ENCODE measurements around the gene TMPRSS6. TPM values are rescaled to one million over a fixed set of nuclear protein-coding genes. Genes with fewer than 3 reads are reported as not detected.

Gene TMPRSS6
- total and polyA plus RNA-seq, 2 donors from 2014 or later, result 1.4 TPM; not detected in 1

DNA sequence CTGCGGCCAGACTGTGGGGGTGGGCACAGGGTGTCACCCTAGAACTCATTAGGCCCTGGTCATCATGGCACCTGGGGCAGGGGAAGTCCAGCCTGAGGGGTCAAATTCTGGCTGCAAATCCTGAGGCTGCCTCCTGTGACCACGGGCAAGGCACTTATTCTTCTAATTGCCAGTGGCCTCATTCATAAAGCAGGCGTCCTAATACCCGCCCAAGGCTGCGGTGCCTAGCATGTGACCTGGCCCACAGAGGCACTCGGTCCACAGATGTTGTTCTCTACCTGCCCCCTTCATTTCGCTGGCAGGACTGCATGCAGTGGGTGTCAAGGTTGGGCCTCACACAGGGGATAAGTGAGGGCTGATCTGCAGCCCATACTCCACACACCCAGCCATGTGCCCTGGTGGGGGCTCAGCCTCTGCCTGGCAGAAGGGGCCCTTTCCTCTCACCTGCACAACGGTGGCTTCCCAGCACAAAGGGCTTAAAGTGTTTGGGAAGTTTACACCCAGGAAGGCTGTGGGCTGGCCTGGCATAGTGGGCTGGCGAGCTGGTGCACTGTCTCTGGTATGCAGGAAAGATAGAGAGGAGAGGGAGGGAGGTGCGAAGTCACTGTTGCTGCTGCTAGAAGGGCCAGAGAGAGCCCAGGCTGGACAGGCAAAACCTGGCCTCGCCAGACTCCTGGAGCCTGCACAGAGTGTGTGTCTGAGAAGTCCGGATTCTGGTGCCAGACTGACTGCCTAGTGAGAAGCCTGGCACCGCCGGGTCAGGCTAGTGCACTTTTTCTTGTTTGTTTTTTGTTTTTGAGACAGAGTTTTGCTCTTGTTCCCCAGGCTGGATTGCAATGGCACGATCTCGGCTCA, 86.8 kb downstream of the TMPRSS6 start:
- intact Hi-C loops (cut with DNase I), result no loop called here
- peak overlapping the region in 1 of 2 donors; percentile 39 for H3K27ac ChIP-seq (ENCODE audit: low read depth in 2 of 2, low read length in 2 of 2)
- no peaks in the 10 kb centered on the region for H3K27me3 ChIP-seq (ENCODE audit: control insufficient read depth, insufficient read depth, low read length)
- DNase-seq (peak in 1 of 5 donors; percentile 59), FAIRE-seq (no peak)
- H3K36me3 ChIP-seq (ENCODE audit: control insufficient read depth in 2 of 3, insufficient read depth in 3 of 3, low read length in 3 of 3), result peaks cover 2 to 11% (median 2%) of the 10 kb centered on the region in 3 donors
- H3K9me3 ChIP-seq (ENCODE audit: control insufficient read depth in 2 of 3, insufficient read depth in 1 of 3, low read length in 3 of 3), result no peaks in the 10 kb centered on the region
- H3K4me3 ChIP-seq (ENCODE audit: low read length in 3 of 3), result no peak overlapping the region
- peaks cover 0 to 30% (median 5%) of the 10 kb centered on the region in 3 donors for H3K4me1 ChIP-seq (ENCODE audit: control insufficient read depth in 2 of 3, insufficient read depth in 2 of 3, low read depth in 1 of 3, low read length in 3 of 3)
- H3K9ac ChIP-seq (ENCODE audit: low read length in 3 of 3), result peak overlapping the region in 1 of 3 donors; percentile 38
- TF ChIP-seq, protein P1, sequence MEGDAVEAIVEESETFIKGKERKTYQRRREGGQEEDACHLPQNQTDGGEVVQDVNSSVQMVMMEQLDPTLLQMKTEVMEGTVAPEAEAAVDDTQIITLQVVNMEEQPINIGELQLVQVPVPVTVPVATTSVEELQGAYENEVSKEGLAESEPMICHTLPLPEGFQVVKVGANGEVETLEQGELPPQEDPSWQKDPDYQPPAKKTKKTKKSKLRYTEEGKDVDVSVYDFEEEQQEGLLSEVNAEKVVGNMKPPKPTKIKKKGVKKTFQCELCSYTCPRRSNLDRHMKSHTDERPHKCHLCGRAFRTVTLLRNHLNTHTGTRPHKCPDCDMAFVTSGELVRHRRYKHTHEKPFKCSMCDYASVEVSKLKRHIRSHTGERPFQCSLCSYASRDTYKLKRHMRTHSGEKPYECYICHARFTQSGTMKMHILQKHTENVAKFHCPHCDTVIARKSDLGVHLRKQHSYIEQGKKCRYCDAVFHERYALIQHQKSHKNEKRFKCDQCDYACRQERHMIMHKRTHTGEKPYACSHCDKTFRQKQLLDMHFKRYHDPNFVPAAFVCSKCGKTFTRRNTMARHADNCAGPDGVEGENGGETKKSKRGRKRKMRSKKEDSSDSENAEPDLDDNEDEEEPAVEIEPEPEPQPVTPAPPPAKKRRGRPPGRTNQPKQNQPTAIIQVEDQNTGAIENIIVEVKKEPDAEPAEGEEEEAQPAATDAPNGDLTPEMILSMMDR (IDR thresholded peaks at IDR 0.05; ENCODE audit: borderline replicate concordance, extremely low read depth, insufficient read depth), result no peak

DNA sequence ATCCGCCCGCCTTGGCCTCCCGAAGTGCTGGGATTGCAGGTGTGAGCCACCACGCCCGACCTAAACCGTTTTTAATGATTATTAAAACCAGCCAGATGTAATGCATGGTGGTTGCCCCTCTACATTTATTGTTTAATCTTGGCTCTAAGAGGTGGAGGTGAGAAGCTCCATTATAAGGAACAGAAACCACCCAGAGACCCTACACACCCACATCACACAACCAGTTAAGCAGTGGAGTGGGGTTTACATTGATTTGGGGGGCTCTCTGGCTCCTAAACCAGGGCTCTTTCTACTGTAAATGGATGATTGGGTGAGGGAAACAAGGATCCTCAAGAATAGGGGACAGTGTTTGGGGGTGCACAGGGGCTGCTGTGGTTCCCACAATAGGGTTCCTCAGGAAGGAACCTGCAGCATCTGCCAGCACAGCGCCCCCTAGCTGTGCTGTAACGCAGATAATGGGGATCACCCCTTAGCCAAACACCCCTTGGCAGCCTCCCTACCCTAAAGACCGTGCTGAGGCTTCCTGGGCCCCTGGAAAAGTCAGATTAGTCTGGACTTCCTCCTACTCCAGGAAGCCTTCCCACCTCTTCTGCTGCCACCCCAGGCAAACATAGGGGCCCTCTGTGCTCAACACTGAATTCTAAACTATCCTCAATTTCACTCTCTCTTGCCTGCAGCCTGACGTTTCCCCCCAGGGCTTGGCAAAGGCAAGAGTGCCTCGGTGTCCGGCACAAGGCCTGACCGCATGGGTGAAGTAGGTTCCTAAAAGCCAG, 87.6 kb downstream of the TMPRSS6 start:
- H3K27me3 ChIP-seq (ENCODE audit: control insufficient read depth, insufficient read depth, low read length), result no peaks in the 10 kb centered on the region
- DNase-seq (peak in 2 of 5 donors; percentile 58 to 59), FAIRE-seq (no peak)
- peaks cover 2 to 8% (median 2%) of the 10 kb centered on the region in 3 donors for H3K36me3 ChIP-seq (ENCODE audit: control insufficient read depth in 2 of 3, insufficient read depth in 3 of 3, low read length in 3 of 3)
- peak overlapping the region in 1 of 3 donors; percentile 38 for H3K9ac ChIP-seq (ENCODE audit: low read length in 3 of 3)
- H3K4me3 ChIP-seq (ENCODE audit: low read length in 3 of 3), result no peak overlapping the region
- peaks cover 0 to 31% (median 5%) of the 10 kb centered on the region in 3 donors for H3K4me1 ChIP-seq (ENCODE audit: control insufficient read depth in 2 of 3, insufficient read depth in 2 of 3, low read depth in 1 of 3, low read length in 3 of 3)
- peak overlapping the region in 1 of 2 donors; percentile 39 for H3K27ac ChIP-seq (ENCODE audit: low read depth in 2 of 2, low read length in 2 of 2)
- intact Hi-C loops (cut with DNase I), result no loop called here
- no peaks in the 10 kb centered on the region for H3K9me3 ChIP-seq (ENCODE audit: control insufficient read depth in 2 of 3, insufficient read depth in 1 of 3, low read length in 3 of 3)
- TF ChIP-seq, protein P1 (IDR thresholded peaks at IDR 0.05; ENCODE audit: borderline replicate concordance, extremely low read depth, insufficient read depth), result peak; percentile 56

DNA sequence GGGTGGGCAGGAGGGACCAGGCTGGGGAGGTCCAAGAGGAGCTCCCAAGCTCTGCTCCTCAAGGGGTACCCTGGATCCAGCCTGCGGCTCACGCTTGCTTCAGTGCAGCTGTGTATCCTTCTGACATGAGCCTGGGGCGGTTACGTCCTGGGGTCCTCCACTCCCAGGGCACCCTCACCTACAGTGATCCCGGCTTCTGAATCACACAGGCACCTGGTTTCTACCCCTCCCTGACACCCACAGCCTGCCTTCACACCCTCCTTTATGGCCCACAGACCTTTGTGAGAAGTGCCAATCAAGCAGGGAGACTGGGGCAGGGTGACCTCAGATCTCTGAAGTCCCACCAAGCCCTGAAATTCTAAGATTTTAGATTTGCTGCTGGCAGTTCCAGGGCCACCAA, 88.5 kb downstream of the TMPRSS6 start:
- intact Hi-C loops (cut with DNase I), result no loop called here
- Histone ChIP-seq H3K4me3 (ENCODE audit: low read length in 3 of 3) (no peak overlapping the region), H3K9me3 (ENCODE audit: control insufficient read depth in 2 of 3, insufficient read depth in 1 of 3, low read length in 3 of 3) (no peaks in the 10 kb centered on the region), H3K27me3 (ENCODE audit: control insufficient read depth, insufficient read depth, low read length) (no peaks in the 10 kb centered on the region), H3K36me3 (ENCODE audit: control insufficient read depth in 2 of 3, insufficient read depth in 3 of 3, low read length in 3 of 3) (peaks cover 0 to 3% (median 2%) of the 10 kb centered on the region in 3 donors), H3K4me1 (ENCODE audit: control insufficient read depth in 2 of 3, insufficient read depth in 2 of 3, low read depth in 1 of 3, low read length in 3 of 3) (peaks cover 0 to 30% (median 5%) of the 10 kb centered on the region in 3 donors), H3K27ac (ENCODE audit: low read depth in 2 of 2, low read length in 2 of 2) (no peak overlapping the region), H3K9ac (ENCODE audit: low read length in 3 of 3) (no peak overlapping the region)
- TF ChIP-seq, protein P1 (IDR thresholded peaks at IDR 0.05; ENCODE audit: borderline replicate concordance, extremely low read depth, insufficient read depth), result no peak
- no peak for FAIRE-seq
- DNase-seq, result no peak

Data from kidney (tissue), 14 donors.